ENCODE data around the gene UNG. TPM values are rescaled to one million over a fixed set of nuclear protein-coding genes. Genes with fewer than 3 reads are reported as not detected.

UNG gene
- total RNA-seq, 1 donor from 2014 or later, result 29.2 TPM

- TF ChIP-seq POLR2AphosphoS5 (IDR thresholded peaks at IDR 0.05; ENCODE audit: insufficient read depth in 1 of 2, low read depth in 1 of 2), result no peak
- H3K27ac ChIP-seq, result no peak overlapping the region
- H3K4me3 ChIP-seq, result no peak overlapping the region
- no peaks in the 10 kb centered on the region for H3K9me3 ChIP-seq
- intact Hi-C loops (cut with DNase I), result loop anchor here (5.0 to 10.0 kb wide), 2 partner anchors 242 to 535 kb away; partner anchors contain the start of genes ISCU, SART3 and SSH1
- H3K36me3 ChIP-seq, result peaks cover 0 to 5% of the 10 kb centered on the region in 2 donors
- peaks cover 55% of the 10 kb centered on the region for H3K4me1 ChIP-seq
- no peak for DNase-seq (ENCODE audit: extremely low spot score in 2 of 2)
- H3K27me3 ChIP-seq, result no peaks in the 10 kb centered on the region
Observed at GRCh38 chr12:109097140-109097434, 310 bp upstream of the UNG start.

- Histone ChIP-seq H3K9me3 (no peaks in the 10 kb centered on the region), H3K4me1 (peaks cover 51% of the 10 kb centered on the region), H3K27ac (peak overlapping the region; percentile 86), H3K36me3 (peaks cover 0 to 16% of the 10 kb centered on the region in 2 donors), H3K4me3 (peak overlapping the region; percentile 68 to 98), H3K27me3 (no peaks in the 10 kb centered on the region)
- intact Hi-C loops (cut with DNase I), result loop anchor here (5.0 to 10.0 kb wide), 2 partner anchors 243 to 536 kb away; partner anchors contain the start of genes ISCU, SART3 and SSH1
- no peak for DNase-seq (ENCODE audit: extremely low spot score in 2 of 2)
- TF ChIP-seq POLR2A (IDR thresholded peaks at IDR 0.05) (no peak), POLR2AphosphoS5 (IDR thresholded peaks at IDR 0.05; ENCODE audit: insufficient read depth in 1 of 2, low read depth in 1 of 2) (peak; percentile 8 to 93)
Observed at GRCh38 chr12:109098183-109098604, 797 bp downstream of the UNG start.

- intact Hi-C loops (cut with DNase I), result loop anchor here (5.0 to 10.0 kb wide), 2 partner anchors 244 to 536 kb away; partner anchors contain the start of genes ISCU, SART3 and SSH1
- peak overlapping the region; percentile 86 for H3K27ac ChIP-seq
- H3K9me3 ChIP-seq, result no peaks in the 10 kb centered on the region
- no peaks in the 10 kb centered on the region for H3K27me3 ChIP-seq
- H3K4me1 ChIP-seq, result peaks cover 48% of the 10 kb centered on the region
- H3K36me3 ChIP-seq, result peaks cover 0 to 21% of the 10 kb centered on the region in 2 donors
- H3K4me3 ChIP-seq, result peak overlapping the region; percentile 68 to 98
- DNase-seq (ENCODE audit: extremely low spot score in 2 of 2), result no peak
- TF ChIP-seq POLR2A (IDR thresholded peaks at IDR 0.05) (no peak), POLR2AphosphoS5 (IDR thresholded peaks at IDR 0.05; ENCODE audit: insufficient read depth in 1 of 2, low read depth in 1 of 2) (no peak), CTCF (IDR thresholded peaks at IDR 0.05) (no peak)
Observed at GRCh38 chr12:109098651-109099050, 1.3 kb downstream of the UNG start.

GRCh38 chr12:109099431-109100020, 2.1 kb downstream of the UNG start:
- intact Hi-C loops (cut with DNase I), result loop anchor here (5.0 to 10.0 kb wide), 2 partner anchors 245 to 537 kb away; partner anchors contain the start of genes ISCU, SART3 and SSH1
- peaks cover 0 to 30% of the 10 kb centered on the region in 2 donors for H3K36me3 ChIP-seq
- peaks cover 45% of the 10 kb centered on the region for H3K4me1 ChIP-seq
- peak overlapping the region; percentile 68 to 98 for H3K4me3 ChIP-seq
- TF ChIP-seq POLR2AphosphoS5 (IDR thresholded peaks at IDR 0.05; ENCODE audit: insufficient read depth in 1 of 2, low read depth in 1 of 2) (no peak), POLR2A (IDR thresholded peaks at IDR 0.05) (no peak), CTCF (IDR thresholded peaks at IDR 0.05) (no peak)
- H3K27me3 ChIP-seq, result no peaks in the 10 kb centered on the region
- no peaks in the 10 kb centered on the region for H3K9me3 ChIP-seq
- peak overlapping the region; percentile 86 for H3K27ac ChIP-seq
- DNase-seq (ENCODE audit: extremely low spot score in 2 of 2), result no peak

- peaks cover 0 to 42% of the 10 kb centered on the region in 2 donors for H3K36me3 ChIP-seq
- DNase-seq (ENCODE audit: extremely low spot score in 2 of 2), result no peak
Observed at GRCh38 chr12:109100741-109101140, 3.3 kb downstream of the UNG start.

More at GRCh38 chr12:109100741-109101140, 3.3 kb downstream of the UNG start:
- peaks cover 45% of the 10 kb centered on the region for H3K4me1 ChIP-seq
- intact Hi-C loops (cut with DNase I), result no loop called here
- no peaks in the 10 kb centered on the region for H3K9me3 ChIP-seq
- H3K4me3 ChIP-seq, result no peak overlapping the region
- H3K27me3 ChIP-seq, result no peaks in the 10 kb centered on the region
- TF ChIP-seq POLR2AphosphoS5 (IDR thresholded peaks at IDR 0.05; ENCODE audit: insufficient read depth in 1 of 2, low read depth in 1 of 2), result no peak
- no peak for TF ChIP-seq CTCF (IDR thresholded peaks at IDR 0.05)
- no peak for TF ChIP-seq POLR2A (IDR thresholded peaks at IDR 0.05)
- no peak overlapping the region for H3K27ac ChIP-seq
